Gastrocnemius medialis (tissue), 4 donors: ENCODE results near the gene PLEKHG3.

Experiments
- POLR2A ChIP-seq, 2 donors: fragments of 450-650 bp; IDR thresholded peaks; one replicate each; pipeline ENCODE4 v1.6.1; 2017; ENCODE audit warnings: antibody characterized with exemption in 2 of 2, mild to moderate bottlenecking in 2 of 2, moderate library complexity in 2 of 2
- TF ChIP-seq, protein P1 (sequence below), 5 experiments: fragments of 450-650 bp in 3 of 5; fragments of 200-600 bp in 2 of 5; sonication (generic) in 2 of 5; IDR thresholded peaks in 4 of 5; conservative IDR thresholded peaks in 1 of 5; 1 replicate in 4 of 5; 2 replicates in 1 of 5; pipeline ENCODE4 v1.5.1; 2016 to 2019; ENCODE audit warnings: antibody characterized with exemption in 5 of 5, mild to moderate bottlenecking in 3 of 5, moderate library complexity in 3 of 5

DNA sequence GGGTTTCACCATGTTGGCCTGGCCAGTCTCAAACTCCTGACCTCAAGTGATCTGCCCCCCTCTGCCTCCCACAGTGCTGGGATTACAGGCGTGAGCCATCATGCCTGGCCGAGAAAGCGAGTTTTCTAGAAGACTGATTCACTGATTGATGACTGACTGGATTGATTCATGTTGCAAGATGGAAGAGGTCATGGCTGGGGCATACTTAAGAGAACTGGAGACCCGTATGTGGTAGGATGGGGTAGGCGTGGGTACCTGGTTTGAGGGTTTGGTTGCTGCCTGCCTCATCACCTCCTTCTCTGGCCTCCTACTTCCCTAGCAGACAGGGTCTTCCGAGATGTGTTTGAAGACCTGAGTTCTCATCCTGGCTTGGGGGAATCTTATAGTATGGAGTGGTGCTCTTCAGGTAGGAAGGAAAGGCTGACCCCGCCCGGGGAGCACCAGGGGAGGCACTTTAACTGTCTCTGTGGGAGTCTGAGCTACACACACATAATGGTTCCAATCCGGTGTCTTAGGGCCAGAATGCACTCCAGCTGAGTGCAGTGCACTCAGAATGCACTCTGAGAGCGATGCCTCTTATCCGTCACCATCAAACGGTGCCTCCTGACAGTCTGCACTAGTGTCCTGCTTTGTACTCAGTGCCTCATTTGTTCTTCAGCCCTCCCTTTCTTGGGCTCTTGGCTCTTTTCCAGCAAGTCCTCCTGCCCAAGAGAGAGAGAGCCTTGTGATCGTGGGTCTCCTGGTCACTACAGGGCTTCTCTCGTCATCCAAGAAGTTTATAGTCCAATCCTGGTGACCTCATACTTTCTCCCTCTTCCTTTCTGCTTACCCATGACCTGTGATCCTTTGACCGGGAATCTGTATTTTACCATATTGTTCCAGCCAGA is 19.7 kb downstream of the PLEKHG3 start:
- TF ChIP-seq, protein P1, sequence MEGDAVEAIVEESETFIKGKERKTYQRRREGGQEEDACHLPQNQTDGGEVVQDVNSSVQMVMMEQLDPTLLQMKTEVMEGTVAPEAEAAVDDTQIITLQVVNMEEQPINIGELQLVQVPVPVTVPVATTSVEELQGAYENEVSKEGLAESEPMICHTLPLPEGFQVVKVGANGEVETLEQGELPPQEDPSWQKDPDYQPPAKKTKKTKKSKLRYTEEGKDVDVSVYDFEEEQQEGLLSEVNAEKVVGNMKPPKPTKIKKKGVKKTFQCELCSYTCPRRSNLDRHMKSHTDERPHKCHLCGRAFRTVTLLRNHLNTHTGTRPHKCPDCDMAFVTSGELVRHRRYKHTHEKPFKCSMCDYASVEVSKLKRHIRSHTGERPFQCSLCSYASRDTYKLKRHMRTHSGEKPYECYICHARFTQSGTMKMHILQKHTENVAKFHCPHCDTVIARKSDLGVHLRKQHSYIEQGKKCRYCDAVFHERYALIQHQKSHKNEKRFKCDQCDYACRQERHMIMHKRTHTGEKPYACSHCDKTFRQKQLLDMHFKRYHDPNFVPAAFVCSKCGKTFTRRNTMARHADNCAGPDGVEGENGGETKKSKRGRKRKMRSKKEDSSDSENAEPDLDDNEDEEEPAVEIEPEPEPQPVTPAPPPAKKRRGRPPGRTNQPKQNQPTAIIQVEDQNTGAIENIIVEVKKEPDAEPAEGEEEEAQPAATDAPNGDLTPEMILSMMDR (IDR thresholded peaks at IDR 0.05 in 4 of 5, conservative IDR thresholded peaks at IDR 0.05 in 1 of 5): no peak
- no peak for TF ChIP-seq POLR2A (IDR thresholded peaks at IDR 0.05)
